Tibial nerve (tissue), 3 donors: Measurements from ENCODE around the gene JAM2.

Experiments
- POLR2A ChIP-seq, 2 donors: fragments of 450-650 bp; IDR thresholded peaks; one replicate each; pipeline ENCODE4 v1.6.1; 2017; ENCODE audit warnings: antibody characterized with exemption in 2 of 2, mild to moderate bottlenecking in 2 of 2, moderate library complexity in 2 of 2
- TF ChIP-seq, protein P1 (sequence below), 5 experiments: fragments of 200-600 bp in 3 of 5; fragments of 450-650 bp in 2 of 5; sonication (generic) in 3 of 5; IDR thresholded peaks; one replicate each; pipeline ENCODE4 v1.5.1; 2016 to 2019; ENCODE audit warnings: antibody characterized with exemption in 5 of 5, mild to moderate bottlenecking in 3 of 5, moderate library complexity in 2 of 5

- no peak for TF ChIP-seq POLR2A (IDR thresholded peaks at IDR 0.05)
- TF ChIP-seq, protein P1, sequence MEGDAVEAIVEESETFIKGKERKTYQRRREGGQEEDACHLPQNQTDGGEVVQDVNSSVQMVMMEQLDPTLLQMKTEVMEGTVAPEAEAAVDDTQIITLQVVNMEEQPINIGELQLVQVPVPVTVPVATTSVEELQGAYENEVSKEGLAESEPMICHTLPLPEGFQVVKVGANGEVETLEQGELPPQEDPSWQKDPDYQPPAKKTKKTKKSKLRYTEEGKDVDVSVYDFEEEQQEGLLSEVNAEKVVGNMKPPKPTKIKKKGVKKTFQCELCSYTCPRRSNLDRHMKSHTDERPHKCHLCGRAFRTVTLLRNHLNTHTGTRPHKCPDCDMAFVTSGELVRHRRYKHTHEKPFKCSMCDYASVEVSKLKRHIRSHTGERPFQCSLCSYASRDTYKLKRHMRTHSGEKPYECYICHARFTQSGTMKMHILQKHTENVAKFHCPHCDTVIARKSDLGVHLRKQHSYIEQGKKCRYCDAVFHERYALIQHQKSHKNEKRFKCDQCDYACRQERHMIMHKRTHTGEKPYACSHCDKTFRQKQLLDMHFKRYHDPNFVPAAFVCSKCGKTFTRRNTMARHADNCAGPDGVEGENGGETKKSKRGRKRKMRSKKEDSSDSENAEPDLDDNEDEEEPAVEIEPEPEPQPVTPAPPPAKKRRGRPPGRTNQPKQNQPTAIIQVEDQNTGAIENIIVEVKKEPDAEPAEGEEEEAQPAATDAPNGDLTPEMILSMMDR (IDR thresholded peaks at IDR 0.05): no peak
These were observed 95.0 kb downstream of the JAM2 start for GRCh38 chr21:25733859-25734653.
